Fibroblast of lung (primary cell): Measurements from ENCODE around the gene IFNGR1. TPM values are rescaled to one million over a fixed set of nuclear protein-coding genes. Genes with fewer than 3 reads are reported as not detected.

Experiments used
- DNase-seq, 2 donors: peaks; one replicate each; pipeline versions ENCODE4 v3.0.0 to v3.0.0-alpha.2; 2010; ENCODE audit warnings: low read depth in 2 of 2
- H2AFZ ChIP-seq: 2 replicates; pipeline ENCODE4 v1.5.1; 2012; ENCODE audit warnings: low read length, control low read depth, inconsistent platforms
- H3K27ac ChIP-seq: 2 replicates; pipeline ENCODE4 v1.5.1; 2011; ENCODE audit warnings: low read length, control low read depth; ENCODE audit not compliant: insufficient read depth
- H3K27me3 ChIP-seq: 2 replicates; pipeline ENCODE4 v1.5.1; 2011; ENCODE audit warnings: mild to moderate bottlenecking, low read length; ENCODE audit not compliant: control insufficient read depth, insufficient read depth
- H3K36me3 ChIP-seq: 2 replicates; pipeline ENCODE4 v1.5.1; 2011; ENCODE audit warnings: low read length; ENCODE audit not compliant: control insufficient read depth, insufficient read depth
- H3K4me1 ChIP-seq: 2 replicates; pipeline ENCODE4 v1.5.1; 2011; ENCODE audit warnings: low read length; ENCODE audit not compliant: control insufficient read depth, insufficient read depth; ENCODE audit errors: extremely low read depth
- H3K4me2 ChIP-seq: 2 replicates; pipeline ENCODE4 v1.5.1; 2011; ENCODE audit warnings: low read length, control low read depth; ENCODE audit not compliant: insufficient read depth; ENCODE audit errors: extremely low read depth
- H3K4me3 ChIP-seq, 4 experiments: fragments of 200-600 bp in 1 of 4; sonication (generic) in 1 of 4; replicated peaks in 1 of 4; 2 replicates each; pipeline ENCODE4 v1.5.1; 2011 to 2016; ENCODE audit warnings: low read length in 4 of 4, low read depth in 3 of 4, mild to moderate bottlenecking in 3 of 4, control low read depth in 2 of 4, inconsistent platforms in 1 of 4, mixed read lengths in 1 of 4; ENCODE audit not compliant: insufficient read depth in 1 of 4; ENCODE audit errors: control extremely low read depth in 1 of 4
- H3K79me2 ChIP-seq: 2 replicates; pipeline ENCODE4 v1.5.1; 2012; ENCODE audit warnings: mild to moderate bottlenecking, low read length, inconsistent platforms; ENCODE audit not compliant: control insufficient read depth, insufficient read depth
- H3K9ac ChIP-seq: 2 replicates; pipeline ENCODE4 v1.5.1; 2011; ENCODE audit warnings: mild to moderate bottlenecking, low read length, control low read depth; ENCODE audit not compliant: insufficient read depth
- H3K9me3 ChIP-seq: 2 replicates; pipeline ENCODE4 v1.5.1; 2012; ENCODE audit warnings: low read depth, low read length; ENCODE audit not compliant: control insufficient read depth, insufficient read depth
- H4K20me1 ChIP-seq: 2 replicates; pipeline ENCODE4 v1.5.1; 2011; ENCODE audit warnings: low read length; ENCODE audit not compliant: control insufficient read depth, insufficient read depth; ENCODE audit errors: extremely low read depth
- EZH2 ChIP-seq: IDR thresholded peaks from 2 replicates; pipeline ENCODE4 v1.5.1; 2012; ENCODE audit warnings: low read length, control low read depth, mild to moderate bottlenecking; ENCODE audit errors: missing control alignments
- polyA plus RNA-seq, 2 donors: library from polyadenylated mRNA; depleted of rRNA in 1 of 2; stranded (reverse) in 1 of 2; unstranded in 1 of 2; fragments of >200 nt; gene quantifications; 2 replicates each; pipeline ENCODE4 v1.2.1, GENCODE V29; 2011 to 2012; ENCODE audit warnings: missing spikeins in 1 of 2
- total RNA-seq: library from RNA; depleted of rRNA; stranded (reverse); fragments of >200 nt; gene quantifications from 2 replicates; pipeline ENCODE4 v1.2.1, GENCODE V29; 2014
- TF ChIP-seq, protein P1 (sequence below), 2 donors: IDR thresholded peaks in 1 of 2; conservative IDR thresholded peaks in 1 of 2; 1 replicate in 1 of 2; 2 replicates in 1 of 2; pipeline ENCODE4 v1.5.1; 2011 to 2012; ENCODE audit warnings: low read length in 2 of 2, control low read depth in 1 of 2, inconsistent platforms in 1 of 2, low read depth in 1 of 2, mild to moderate bottlenecking in 1 of 2

The IFNGR1 gene
- total and polyA plus RNA-seq, 2 donors (not counting 1 experiment from before 2014, with no cell fraction given): 55.9 to 123 TPM

GRCh38 chr6:137206577-137206976 lies 12.6 kb downstream of the IFNGR1 start:
- H3K27me3 ChIP-seq: no peaks in the 10 kb centered on the region

DNA sequence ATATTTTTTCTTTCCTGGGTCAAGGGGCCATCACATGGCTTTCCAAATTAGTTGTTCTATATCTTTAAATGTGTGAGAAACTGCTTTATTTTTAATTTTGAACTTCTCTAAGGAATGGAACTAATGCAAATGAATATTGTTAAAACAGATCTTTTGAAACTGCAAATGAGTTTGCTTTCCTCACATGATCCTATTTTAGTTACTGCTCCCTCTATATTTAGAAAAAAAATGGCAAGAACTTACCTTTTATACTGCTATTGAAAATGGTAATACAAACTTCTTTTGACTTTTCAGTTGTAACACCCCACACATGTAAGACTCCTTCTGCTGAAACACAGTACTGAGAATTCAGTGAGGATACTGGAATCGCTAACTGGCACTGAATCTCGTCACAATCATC lies 15.9 kb downstream of the IFNGR1 start:
- H3K9ac ChIP-seq: no peak overlapping the region
- H4K20me1 ChIP-seq: no peaks in the 10 kb centered on the region
- no peak overlapping the region for H3K27ac ChIP-seq
- no peaks in the 10 kb centered on the region for H3K9me3 ChIP-seq
- peaks cover 3% of the 10 kb centered on the region for H3K36me3 ChIP-seq
- no peak overlapping the region for H3K4me2 ChIP-seq
- no peak for DNase-seq
- H2AFZ ChIP-seq: no peak overlapping the region
- no peaks in the 10 kb centered on the region for H3K79me2 ChIP-seq
- H3K4me3 ChIP-seq: no peak overlapping the region
- H3K27me3 ChIP-seq: no peaks in the 10 kb centered on the region
- TF ChIP-seq, protein P1, sequence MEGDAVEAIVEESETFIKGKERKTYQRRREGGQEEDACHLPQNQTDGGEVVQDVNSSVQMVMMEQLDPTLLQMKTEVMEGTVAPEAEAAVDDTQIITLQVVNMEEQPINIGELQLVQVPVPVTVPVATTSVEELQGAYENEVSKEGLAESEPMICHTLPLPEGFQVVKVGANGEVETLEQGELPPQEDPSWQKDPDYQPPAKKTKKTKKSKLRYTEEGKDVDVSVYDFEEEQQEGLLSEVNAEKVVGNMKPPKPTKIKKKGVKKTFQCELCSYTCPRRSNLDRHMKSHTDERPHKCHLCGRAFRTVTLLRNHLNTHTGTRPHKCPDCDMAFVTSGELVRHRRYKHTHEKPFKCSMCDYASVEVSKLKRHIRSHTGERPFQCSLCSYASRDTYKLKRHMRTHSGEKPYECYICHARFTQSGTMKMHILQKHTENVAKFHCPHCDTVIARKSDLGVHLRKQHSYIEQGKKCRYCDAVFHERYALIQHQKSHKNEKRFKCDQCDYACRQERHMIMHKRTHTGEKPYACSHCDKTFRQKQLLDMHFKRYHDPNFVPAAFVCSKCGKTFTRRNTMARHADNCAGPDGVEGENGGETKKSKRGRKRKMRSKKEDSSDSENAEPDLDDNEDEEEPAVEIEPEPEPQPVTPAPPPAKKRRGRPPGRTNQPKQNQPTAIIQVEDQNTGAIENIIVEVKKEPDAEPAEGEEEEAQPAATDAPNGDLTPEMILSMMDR (conservative IDR thresholded peaks at IDR 0.05 in 1 of 2, IDR thresholded peaks at IDR 0.05 in 1 of 2; ENCODE audit: low read depth in 1 of 2, low read length in 2 of 2): no peak
- TF ChIP-seq EZH2: no peak
- H3K4me1 ChIP-seq: no peaks in the 10 kb centered on the region

More at GRCh38 chr6:137206577-137206976, 12.6 kb downstream of the IFNGR1 start:
- Histone ChIP-seq H3K4me2 (no peak overlapping the region), H3K36me3 (no peaks in the 10 kb centered on the region), H3K9me3 (no peaks in the 10 kb centered on the region), H3K4me3 (no peak overlapping the region), H4K20me1 (no peaks in the 10 kb centered on the region), H3K27ac (no peak overlapping the region), H3K9ac (no peak overlapping the region), H3K79me2 (peaks cover 14% of the 10 kb centered on the region), H2AFZ (no peak overlapping the region), H3K4me1 (no peaks in the 10 kb centered on the region)
- DNase-seq: no peak
- TF ChIP-seq EZH2: no peak
- TF ChIP-seq, protein P1 (conservative IDR thresholded peaks at IDR 0.05 in 1 of 2, IDR thresholded peaks at IDR 0.05 in 1 of 2; ENCODE audit: low read depth in 1 of 2, low read length in 2 of 2): no peak

- TF ChIP-seq EZH2: no peak
- TF ChIP-seq, protein P1 (conservative IDR thresholded peaks at IDR 0.05 in 1 of 2, IDR thresholded peaks at IDR 0.05 in 1 of 2; ENCODE audit: low read depth in 1 of 2, low read length in 2 of 2): peak; percentile 27 to 44
- Histone ChIP-seq H3K79me2 (no peaks in the 10 kb centered on the region), H3K27ac (no peak overlapping the region), H3K36me3 (peaks cover 3% of the 10 kb centered on the region), H2AFZ (no peak overlapping the region), H3K9me3 (no peaks in the 10 kb centered on the region), H3K27me3 (no peaks in the 10 kb centered on the region), H4K20me1 (no peaks in the 10 kb centered on the region), H3K4me1 (no peaks in the 10 kb centered on the region), H3K4me2 (no peak overlapping the region), H3K9ac (no peak overlapping the region), H3K4me3 (no peak overlapping the region)
- DNase-seq: no peak
These were observed 17.1 kb downstream of the IFNGR1 start for GRCh38 chr6:137202078-137202477.
